Thymus (tissue), 11 donors: Measurements from ENCODE around the gene CNIH2. TPM values are rescaled to one million over a fixed set of nuclear protein-coding genes. Genes with fewer than 3 reads are reported as not detected.
A peak's percentile ranks its signal among the peaks of the same experiment; 100 is the strongest.
"Not testable (repeated sequence)": the region's sequence is repeated elsewhere in the genome, so short reads cannot be mapped to it uniquely, and the experiment has no call there.

ENCODE experiments used
- DNase-seq, 9 donors: peaks; one replicate each; pipeline ENCODE4 v3.0.0-alpha.2; 2013; ENCODE audit warnings: low spot score in 9 of 9, low read depth in 6 of 9, missing footprints in 1 of 9
- H3K27ac ChIP-seq, 2 donors: one replicate each; pipeline ENCODE4 v1.5.1; 2013; ENCODE audit warnings: control low read depth in 1 of 2, low read depth in 1 of 2, low read length in 1 of 2, mild to moderate bottlenecking in 1 of 2, moderate library complexity in 1 of 2
- H3K27me3 ChIP-seq, 2 donors: one replicate each; pipeline ENCODE4 v1.5.1; 2013; ENCODE audit warnings: low read length in 1 of 2; ENCODE audit not compliant: control insufficient read depth in 2 of 2, insufficient read depth in 1 of 2
- H3K36me3 ChIP-seq, 2 donors: one replicate each; pipeline ENCODE4 v1.5.1; 2013; ENCODE audit warnings: low read length in 1 of 2, mild to moderate bottlenecking in 1 of 2, moderate library complexity in 1 of 2; ENCODE audit not compliant: control insufficient read depth in 2 of 2, insufficient read depth in 2 of 2
- H3K4me1 ChIP-seq, 2 donors: one replicate each; pipeline ENCODE4 v1.5.1; 2013; ENCODE audit warnings: low read length in 2 of 2; ENCODE audit not compliant: control insufficient read depth in 2 of 2, insufficient read depth in 2 of 2
- H3K4me3 ChIP-seq, 2 donors: one replicate each; pipeline ENCODE4 v1.5.1; 2013; ENCODE audit warnings: low read length in 2 of 2, control low read depth in 1 of 2, mild to moderate bottlenecking in 1 of 2
- H3K9me3 ChIP-seq, 2 donors: one replicate each; pipeline ENCODE4 v1.5.1; 2013; ENCODE audit warnings: low read length in 1 of 2, mild to moderate bottlenecking in 1 of 2; ENCODE audit not compliant: control insufficient read depth in 2 of 2, insufficient read depth in 1 of 2
- WGBS: extraction: QIAGEN DNeasy Blood & Tissue Kit; methylation state at CpG from one replicate; pipeline ENCODE4 v1.1.7; 2013; 5-methylcytosine and 5-hydroxymethylcytosine counted together
- polyA plus RNA-seq: library from polyadenylated mRNA; stranded (reverse); fragments of 200-250 nt; gene quantifications from one replicate; pipeline ENCODE4 v1.2.3, GENCODE V29; 2013
- total RNA-seq: library from RNA; stranded (reverse); fragments of 120-200 nt; gene quantifications from one replicate; pipeline ENCODE4 v1.2.4, GENCODE V29; 2013
- donor health status: healthy.

The CNIH2 gene
- total and polyA plus RNA-seq, 2 donors = 1.6 TPM

DNA sequence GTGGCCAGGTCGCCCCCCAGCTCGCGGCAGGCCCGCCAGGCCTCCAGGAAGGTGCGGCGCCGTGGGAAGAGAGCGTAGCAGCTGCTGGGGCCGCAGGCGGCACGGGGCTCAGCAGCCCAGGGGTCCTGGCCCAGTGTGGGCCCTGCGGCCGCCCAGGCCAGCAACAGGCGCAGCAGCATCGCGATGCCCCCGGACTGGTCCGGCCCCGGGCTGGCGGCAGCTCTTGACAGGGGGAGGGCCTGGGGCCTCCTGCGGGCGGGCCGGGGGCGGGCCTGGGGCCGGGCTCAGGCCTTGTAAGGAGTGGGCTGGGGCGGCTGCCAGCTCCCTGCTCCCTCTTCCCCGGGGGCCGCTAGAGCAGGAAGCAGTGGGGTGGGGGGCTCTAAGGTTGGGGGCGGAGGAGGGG, 38.9 kb downstream of the CNIH2 start, which contains the start of gene CD248:
Gene CD248, minus strand, starts transcription at position 196 of the 403 bp plus-strand sequence. Its CDS starts 17 bp downstream, at position 179.
- peak in 4 of 9 donors; percentile 49 to 81 (median 62) for DNase-seq
- peaks cover 44 to 78% of the 10 kb centered on the region in 2 donors for H3K4me1 ChIP-seq

GRCh38 chr11:66317322-66317722, 39.3 kb downstream of the CNIH2 start:
- peak in 8 of 9 donors; percentile 60 to 86 (median 70) for DNase-seq
- Histone ChIP-seq H3K4me1 (peaks cover 44 to 78% of the 10 kb centered on the region in 2 donors), H3K27me3 (peaks cover 0 to 2% of the 10 kb centered on the region in 2 donors), H3K36me3 (no peaks in the 10 kb centered on the region), H3K4me3 (peak overlapping the region; percentile 41 to 43), H3K9me3 (peaks cover 0 to 15% of the 10 kb centered on the region in 2 donors), H3K27ac (peak overlapping the region; percentile 99 to 100)
- 4% methylated on average over 14 of the region's 14 CpGs for WGBS

More for the DNA sequence above, 38.9 kb downstream of the CNIH2 start, which contains the start of gene CD248:
- Histone ChIP-seq H3K4me3 (peak within 1 kb of the TSS; percentile 43 to 50), H3K36me3 (no peaks in the 10 kb centered on the region), H3K27ac (peak within 1 kb of the TSS; percentile 99 to 100), H3K27me3 (peaks cover 0 to 2% of the 10 kb centered on the region in 2 donors), H3K9me3 (peaks cover 0 to 14% of the 10 kb centered on the region in 2 donors)
- 31% methylated on average over 29 of the region's 29 CpGs for WGBS

GRCh38 chr11:66317723-66318599, 40.0 kb downstream of the CNIH2 start:
- no peaks in the 10 kb centered on the region for H3K36me3 ChIP-seq
- DNase-seq = peak; percentile 85 to 97 (median 93)

DNA sequence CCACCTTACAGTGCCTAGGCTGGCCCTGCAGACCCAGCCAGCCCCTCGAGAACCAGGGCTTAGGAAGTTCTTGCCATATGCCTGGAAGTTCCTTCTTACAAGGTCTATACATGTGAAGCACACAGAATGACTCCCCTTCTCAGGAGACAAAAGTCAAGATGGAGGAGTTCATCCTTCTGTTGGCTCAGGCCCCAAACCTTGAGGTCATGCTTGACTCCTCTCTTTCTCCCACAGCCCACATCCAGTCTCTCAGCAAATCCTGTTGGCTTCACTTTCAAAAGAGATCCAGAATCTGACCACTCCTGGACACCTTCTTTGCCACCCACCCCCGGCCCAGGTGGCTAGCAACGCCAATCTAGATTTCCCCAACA, 40.6 kb downstream of the CNIH2 start:
- WGBS = 67% methylated on average over 3 of the region's 3 CpGs
- peaks cover 0 to 17% of the 10 kb centered on the region in 2 donors for H3K9me3 ChIP-seq
- peak overlapping the region in 1 of 2 donors; percentile 43 for H3K4me3 ChIP-seq
- H3K27ac ChIP-seq = peak overlapping the region; percentile 99 to 100
- H3K27me3 ChIP-seq = peaks cover 0 to 2% of the 10 kb centered on the region in 2 donors
- H3K4me1 ChIP-seq = peaks cover 37 to 77% of the 10 kb centered on the region in 2 donors
- DNase-seq = no peak
- no peaks in the 10 kb centered on the region for H3K36me3 ChIP-seq

More at GRCh38 chr11:66317723-66318599, 40.0 kb downstream of the CNIH2 start:
- peak overlapping the region; percentile 99 to 100 for H3K27ac ChIP-seq
- peaks cover 0 to 2% of the 10 kb centered on the region in 2 donors for H3K27me3 ChIP-seq
- peak overlapping the region; percentile 41 to 43 for H3K4me3 ChIP-seq
- H3K4me1 ChIP-seq = peaks cover 44 to 81% of the 10 kb centered on the region in 2 donors
- WGBS = 12% methylated on average over 16 of the region's 16 CpGs
- peaks cover 0 to 18% of the 10 kb centered on the region in 2 donors for H3K9me3 ChIP-seq

GRCh38 chr11:66320289-66320688, 42.3 kb downstream of the CNIH2 start:
- not testable (repeated sequence) for DNase-seq, H3K4me3 ChIP-seq, H3K36me3 ChIP-seq, H3K27ac ChIP-seq, H3K27me3 ChIP-seq
- WGBS = 95% methylated on average over 1 of the region's 2 CpGs
- Histone ChIP-seq H3K9me3 (peaks cover 0 to 23% of the 10 kb centered on the region in 2 donors), H3K4me1 (peaks cover 33 to 72% of the 10 kb centered on the region in 2 donors)

DNA sequence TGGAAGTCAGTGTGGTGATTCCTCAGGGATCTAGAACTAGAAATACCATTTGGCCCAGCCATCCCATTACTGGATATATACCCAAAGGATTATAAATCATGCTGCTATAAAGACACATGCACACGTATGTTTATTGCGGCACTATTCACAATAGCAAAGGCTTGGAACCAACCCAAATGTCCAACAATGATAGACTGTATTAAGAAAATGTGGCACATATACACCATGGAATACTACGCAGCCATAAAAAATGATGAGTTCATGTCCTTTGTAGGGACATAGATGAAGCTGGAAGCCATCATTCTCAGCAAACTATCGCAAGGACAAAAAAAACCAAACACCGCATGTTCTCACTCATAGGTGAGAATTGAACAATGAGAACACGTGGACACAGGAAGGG, 42.8 kb downstream of the CNIH2 start:
- WGBS = 95% methylated on average over 6 of the region's 6 CpGs
- not testable (repeated sequence) for H3K27ac ChIP-seq, DNase-seq, H3K4me3 ChIP-seq, H3K27me3 ChIP-seq, H3K36me3 ChIP-seq
- Histone ChIP-seq H3K4me1 (peaks cover 38 to 72% of the 10 kb centered on the region in 2 donors), H3K9me3 (peaks cover 0 to 25% of the 10 kb centered on the region in 2 donors)

DNA sequence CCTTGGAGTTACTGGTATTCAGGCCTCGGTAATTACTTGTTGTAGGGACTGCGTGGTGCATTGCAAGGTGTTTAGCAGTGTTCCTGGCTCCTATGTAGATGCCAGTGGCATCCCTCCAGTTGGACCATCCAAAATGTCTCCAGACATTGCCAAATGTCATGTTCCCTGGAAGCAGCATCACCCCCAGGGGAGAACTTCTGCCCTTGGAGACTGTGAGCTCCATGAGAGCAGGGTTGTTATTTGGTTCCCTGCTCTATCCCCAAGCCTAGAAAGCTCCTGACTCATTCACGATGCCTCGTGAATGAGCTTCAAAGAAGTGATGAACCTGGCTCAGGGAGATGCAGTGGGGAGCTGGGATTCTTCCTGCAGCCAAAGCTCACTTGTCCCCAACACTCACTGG, 43.6 kb downstream of the CNIH2 start:
- Histone ChIP-seq H3K4me1 (peaks cover 39 to 72% of the 10 kb centered on the region in 2 donors), H3K27ac (no peak overlapping the region), H3K4me3 (no peak overlapping the region), H3K36me3 (no peaks in the 10 kb centered on the region), H3K27me3 (no peaks in the 10 kb centered on the region), H3K9me3 (peaks cover 0 to 24% of the 10 kb centered on the region in 2 donors)
- no peak for DNase-seq
- 98% methylated on average over 4 of the region's 4 CpGs for WGBS

DNA sequence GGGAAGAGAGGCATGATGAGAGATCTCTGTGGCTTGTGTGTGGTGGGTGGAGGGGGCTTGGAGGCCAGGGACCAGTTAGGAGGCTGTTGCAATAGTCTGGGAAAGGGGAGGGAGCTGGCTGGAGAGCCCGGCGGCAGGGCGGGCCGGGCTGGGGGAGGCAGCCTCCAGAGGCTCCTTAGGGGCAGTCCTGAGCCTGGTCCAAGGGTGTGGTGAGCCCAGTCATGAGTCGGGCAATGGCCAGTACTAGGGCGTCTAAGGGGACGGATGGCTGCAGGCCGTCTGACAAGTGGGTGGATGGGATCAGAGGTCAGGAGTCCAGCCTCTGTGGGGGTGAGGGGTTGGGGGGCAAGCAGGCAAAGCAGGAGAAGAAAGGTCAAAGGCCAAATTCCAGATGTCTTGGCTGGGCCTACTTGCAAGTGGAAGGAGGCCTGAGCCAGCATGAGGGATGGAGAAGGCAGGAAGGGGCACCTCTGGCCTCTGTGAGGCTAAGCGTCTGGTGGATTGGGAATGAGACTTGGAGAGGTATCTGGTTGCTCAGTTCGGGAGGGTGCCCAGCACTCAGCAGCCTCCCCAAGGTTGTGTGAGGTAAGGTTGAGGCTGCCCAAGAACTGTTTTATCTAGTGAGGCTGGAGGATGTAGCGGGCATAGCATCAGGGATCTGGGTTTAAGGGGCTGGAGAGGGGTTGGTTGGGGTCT, 44.9 kb downstream of the CNIH2 start:
- WGBS = 96% methylated on average over 11 of the region's 11 CpGs
- Histone ChIP-seq H3K9me3 (peaks cover 0 to 23% of the 10 kb centered on the region in 2 donors), H3K27me3 (no peaks in the 10 kb centered on the region), H3K27ac (no peak overlapping the region), H3K4me3 (no peak overlapping the region), H3K4me1 (peaks cover 44 to 73% of the 10 kb centered on the region in 2 donors), H3K36me3 (no peaks in the 10 kb centered on the region)
- DNase-seq = no peak
